ENCODE measurements around the gene NEDD4L.

GRCh38 chr18:58051765-58052460 lies 7.9 kb downstream of the NEDD4L start:
- no peak for TF ChIP-seq PPARA (CRISPR knock-in tag; IDR thresholded peaks at IDR 0.05; ENCODE audit: borderline replicate concordance)
- TF ChIP-seq, protein P1, sequence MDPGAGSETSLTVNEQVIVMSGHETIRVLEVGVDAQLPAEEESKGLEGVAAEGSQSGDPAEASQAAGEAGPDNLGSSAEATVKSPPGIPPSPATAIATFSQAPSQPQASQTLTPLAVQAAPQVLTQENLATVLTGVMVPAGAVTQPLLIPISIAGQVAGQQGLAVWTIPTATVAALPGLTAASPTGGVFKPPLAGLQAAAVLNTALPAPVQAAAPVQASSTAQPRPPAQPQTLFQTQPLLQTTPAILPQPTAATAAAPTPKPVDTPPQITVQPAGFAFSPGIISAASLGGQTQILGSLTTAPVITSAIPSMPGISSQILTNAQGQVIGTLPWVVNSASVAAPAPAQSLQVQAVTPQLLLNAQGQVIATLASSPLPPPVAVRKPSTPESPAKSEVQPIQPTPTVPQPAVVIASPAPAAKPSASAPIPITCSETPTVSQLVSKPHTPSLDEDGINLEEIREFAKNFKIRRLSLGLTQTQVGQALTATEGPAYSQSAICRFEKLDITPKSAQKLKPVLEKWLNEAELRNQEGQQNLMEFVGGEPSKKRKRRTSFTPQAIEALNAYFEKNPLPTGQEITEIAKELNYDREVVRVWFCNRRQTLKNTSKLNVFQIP (CRISPR knock-in tag; IDR thresholded peaks at IDR 0.05; ENCODE audit: borderline replicate concordance, low read depth): no peak
- TF ChIP-seq TCF4 (CRISPR knock-in tag; IDR thresholded peaks at IDR 0.05; ENCODE audit: borderline replicate concordance): no peak
- TF ChIP-seq RARB (CRISPR knock-in tag; IDR thresholded peaks at IDR 0.05): no peak
- TF ChIP-seq OSR1 (CRISPR knock-in tag; IDR thresholded peaks at IDR 0.05): no peak
